ENCODE results near the gene SGPP2.

DNA sequence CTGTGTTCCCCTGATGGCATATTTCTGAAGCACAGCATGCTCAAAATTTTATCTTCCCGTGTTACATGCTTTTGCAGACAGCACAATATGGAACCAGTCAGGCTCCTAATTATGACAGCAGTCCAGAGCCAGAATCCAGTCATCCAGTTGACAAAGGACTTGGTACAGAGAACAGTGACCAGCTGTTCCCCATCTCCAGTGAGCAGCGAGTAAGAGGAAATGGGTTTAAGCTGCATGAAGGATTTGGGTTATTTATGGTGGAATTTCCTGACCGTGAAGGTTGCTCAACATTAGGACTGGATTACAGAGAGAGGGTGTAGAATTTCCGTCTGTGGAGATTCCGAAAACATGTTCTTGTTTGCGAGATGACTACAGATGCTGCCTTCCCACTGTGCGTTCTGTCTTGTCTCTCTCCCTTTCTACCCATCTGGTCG is 24.4 kb downstream of the SGPP2 start:
- no peak for TF ChIP-seq CTCF (conservative IDR thresholded peaks at IDR 0.05; ENCODE audit: low read depth, low read length)
- TF ChIP-seq EZH2phosphoT487 (IDR thresholded peaks at IDR 0.05; ENCODE audit: borderline replicate concordance, low read length) = no peak

All from PC-3 (cell line).